Measurements from ENCODE around the gene GAS6.

GAS6 gene

DNA sequence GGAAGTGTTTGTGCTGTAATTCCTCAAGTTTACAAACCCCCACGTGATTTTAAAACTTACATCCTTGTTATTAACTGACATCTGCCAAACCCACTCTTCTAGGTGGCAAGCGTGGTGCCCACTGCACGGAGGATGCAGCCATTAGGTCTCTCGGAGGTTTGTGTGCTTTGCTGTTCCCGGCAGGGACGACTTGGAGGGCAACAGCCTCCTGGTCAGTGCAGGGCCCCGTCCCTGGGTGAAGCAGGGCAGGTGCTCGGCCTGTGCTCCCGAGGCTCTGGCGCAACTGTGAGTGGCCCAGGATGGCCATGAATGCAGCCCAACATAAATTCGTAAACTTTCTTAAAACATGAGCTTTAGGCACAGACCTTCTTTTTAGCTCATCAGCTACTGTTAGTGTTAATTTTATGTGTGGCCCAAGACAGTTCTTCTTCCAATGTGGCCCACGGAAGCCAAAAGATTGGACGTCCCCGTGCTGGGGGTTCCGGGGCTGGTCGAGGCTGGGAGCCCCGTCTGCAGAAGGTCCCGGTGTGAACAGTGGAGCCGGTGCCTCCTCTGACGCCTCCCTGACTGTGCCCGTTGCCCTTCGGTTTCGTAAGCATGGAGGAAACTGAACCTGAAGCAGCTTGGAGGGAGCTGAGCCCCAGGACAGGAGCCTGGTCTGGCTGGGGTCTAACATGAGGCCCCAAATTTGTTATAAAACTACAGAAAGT is 11.9 kb downstream of the GAS6 start:
- DNase-seq (ENCODE audit: low spot score): no peak

DNA sequence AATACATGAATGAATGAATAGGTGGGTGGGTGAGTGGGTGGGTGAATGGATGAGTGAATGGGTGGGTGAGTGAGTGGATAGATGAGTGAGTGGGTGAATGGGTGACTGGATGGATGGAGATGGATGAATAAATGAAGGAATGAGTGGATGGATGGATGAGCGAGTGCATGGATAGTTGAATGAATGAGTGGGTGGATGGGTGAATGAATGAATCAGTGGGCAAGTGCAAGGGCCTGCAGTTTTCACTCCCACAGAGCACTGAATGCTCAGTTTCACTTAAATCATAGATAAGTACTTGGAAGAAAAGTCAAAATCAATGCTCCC is 12.4 kb downstream of the GAS6 start:
- DNase-seq (ENCODE audit: low spot score): no peak

DNA sequence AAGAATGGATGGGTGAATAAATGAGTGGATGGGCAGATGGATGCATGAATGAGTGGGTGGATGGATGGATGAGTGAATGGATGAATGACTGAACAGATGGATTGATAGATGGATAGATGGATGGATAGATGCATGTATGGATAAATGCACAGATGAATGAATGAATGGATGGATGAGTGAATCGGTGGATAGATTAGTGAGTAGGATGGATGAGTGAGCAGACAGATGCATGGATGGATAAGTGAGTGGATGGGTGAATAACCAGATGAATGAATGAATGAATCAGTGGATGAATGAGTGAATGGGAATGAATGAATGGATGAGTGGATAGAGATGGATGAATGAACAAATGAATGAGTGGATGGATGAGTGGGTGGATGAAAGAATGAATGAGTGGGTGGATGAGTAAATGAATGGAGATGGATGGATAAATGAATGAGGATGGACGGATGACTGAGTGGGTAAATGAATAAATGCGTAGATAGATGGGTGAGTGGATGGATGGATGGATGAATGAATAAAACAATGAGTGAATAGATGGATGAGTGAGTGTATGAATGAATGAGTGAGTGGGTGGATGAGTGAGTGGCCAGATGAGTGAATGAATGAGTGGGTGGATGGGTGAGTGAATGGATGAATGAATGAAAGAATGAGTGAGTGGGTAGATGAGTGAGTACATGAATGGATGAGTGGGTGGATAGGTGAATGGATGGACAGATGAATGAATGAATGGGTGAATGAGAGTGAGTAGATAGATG is 13.0 kb downstream of the GAS6 start:
- no peak for DNase-seq (ENCODE audit: low spot score)

DNA sequence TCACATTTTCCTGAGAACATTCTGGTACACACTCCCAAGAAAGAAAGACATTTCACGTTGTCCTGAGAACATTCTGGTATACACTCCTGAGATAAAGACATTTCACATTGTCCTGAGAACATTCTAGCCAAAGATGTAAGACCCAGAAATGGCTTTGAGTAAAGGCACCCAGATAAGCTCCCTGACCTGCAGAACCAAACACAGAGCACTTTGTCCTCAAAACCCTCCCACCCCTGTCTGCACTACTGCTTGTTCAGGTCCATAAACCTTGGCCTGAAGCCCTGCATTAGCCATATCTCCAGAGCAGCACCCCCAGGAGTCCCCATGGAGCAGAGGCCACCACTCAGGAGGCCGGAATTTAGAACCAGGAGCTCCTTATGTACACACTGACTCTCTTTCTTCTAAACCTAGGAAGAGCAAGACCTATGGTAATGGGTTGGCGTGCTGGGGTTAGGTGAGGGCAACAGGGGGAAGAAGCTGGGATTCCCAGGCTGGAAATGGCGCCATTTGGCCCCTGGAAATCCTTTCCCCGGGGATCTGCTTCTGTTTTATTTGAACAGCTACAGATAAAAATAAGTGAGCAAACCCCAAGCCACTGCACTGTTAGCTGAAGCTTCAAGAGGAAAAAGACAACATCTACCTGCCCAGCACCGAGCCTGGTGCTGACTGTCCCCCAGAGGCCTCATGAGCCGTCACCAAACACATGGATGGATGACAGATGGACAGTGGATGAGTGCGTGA is 13.7 kb downstream of the GAS6 start:
- no peak for DNase-seq (ENCODE audit: low spot score)

DNA sequence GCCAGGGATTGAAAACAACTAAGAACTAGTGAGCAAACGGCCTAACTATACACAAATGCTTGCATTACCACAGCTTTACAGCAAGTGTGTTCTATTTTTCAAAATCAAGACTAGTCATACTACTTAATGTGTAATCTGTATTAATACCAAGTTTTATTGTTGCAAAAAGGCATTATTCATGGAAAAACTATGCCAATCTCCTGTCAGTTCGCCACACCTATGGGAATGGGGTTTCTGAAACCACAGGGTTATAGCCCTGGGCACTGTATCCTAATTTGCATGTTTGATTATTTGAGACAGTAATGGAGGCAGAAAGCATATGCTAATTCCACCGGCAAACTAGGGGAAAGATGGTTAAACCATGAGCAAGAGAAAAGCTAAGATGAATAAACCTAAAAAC is 14.3 kb downstream of the GAS6 start:
- DNase-seq (ENCODE audit: low spot score): no peak

DNA sequence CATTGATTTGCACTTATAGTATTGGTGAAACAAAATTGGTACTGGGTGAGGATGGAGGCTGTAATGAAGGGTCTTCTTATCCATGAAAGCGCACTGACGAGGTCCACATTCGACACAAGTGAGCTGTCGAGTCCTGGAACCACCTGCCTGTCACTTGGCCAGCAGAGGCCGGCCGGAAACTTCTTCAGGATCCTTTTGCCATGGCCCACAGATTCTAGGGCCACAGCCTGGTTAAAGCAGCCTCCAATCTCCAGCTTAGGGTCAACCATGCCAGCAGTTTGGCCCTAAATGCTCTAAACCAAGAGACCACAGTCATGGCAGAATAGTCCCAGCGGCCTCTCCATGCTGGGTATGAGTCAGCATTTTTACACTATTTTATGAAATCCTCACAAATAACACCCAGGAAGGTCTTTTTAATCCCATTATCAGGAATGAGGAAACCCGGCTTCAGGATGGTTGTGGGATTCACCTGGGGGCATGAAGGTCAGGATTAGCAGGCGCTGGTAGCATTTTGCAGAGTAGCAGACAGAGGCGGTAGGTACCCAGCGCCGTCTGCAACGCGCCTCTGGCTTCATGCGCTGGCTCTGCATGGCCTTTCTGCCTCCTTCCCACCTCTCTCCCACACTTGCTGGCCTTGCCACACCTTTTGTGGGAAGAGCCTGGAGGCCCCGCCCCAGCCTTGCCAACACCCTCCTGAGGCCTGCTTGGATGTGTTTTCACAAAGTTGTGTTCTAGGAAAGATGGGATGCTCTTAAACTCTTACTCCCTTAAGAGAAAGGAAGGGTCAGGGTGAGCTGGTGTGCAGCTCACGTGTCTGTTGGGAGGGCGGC is 15.2 kb downstream of the GAS6 start:
- no peak for DNase-seq (ENCODE audit: low spot score)

DNA sequence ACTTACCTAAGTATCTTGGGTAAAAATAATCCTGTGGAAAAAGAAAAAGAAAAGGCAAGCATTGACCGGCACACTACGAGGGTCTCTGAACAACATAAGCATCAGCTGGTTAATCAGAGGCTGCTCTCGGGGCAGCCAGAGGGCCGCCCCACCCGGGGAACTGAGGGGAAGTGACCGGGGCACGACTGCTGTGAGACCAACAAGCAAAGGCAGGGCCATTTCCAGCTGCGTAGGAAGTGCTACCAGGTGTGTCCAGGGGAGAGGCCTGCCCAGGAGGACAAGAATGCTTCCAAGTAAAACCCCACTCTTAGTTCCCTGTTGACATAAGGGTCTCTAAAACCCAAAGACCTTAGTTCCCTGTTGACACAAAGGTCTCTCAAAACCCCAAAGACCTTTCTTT is 15.9 kb downstream of the GAS6 start:
- no peak for DNase-seq (ENCODE audit: low spot score)

DNA sequence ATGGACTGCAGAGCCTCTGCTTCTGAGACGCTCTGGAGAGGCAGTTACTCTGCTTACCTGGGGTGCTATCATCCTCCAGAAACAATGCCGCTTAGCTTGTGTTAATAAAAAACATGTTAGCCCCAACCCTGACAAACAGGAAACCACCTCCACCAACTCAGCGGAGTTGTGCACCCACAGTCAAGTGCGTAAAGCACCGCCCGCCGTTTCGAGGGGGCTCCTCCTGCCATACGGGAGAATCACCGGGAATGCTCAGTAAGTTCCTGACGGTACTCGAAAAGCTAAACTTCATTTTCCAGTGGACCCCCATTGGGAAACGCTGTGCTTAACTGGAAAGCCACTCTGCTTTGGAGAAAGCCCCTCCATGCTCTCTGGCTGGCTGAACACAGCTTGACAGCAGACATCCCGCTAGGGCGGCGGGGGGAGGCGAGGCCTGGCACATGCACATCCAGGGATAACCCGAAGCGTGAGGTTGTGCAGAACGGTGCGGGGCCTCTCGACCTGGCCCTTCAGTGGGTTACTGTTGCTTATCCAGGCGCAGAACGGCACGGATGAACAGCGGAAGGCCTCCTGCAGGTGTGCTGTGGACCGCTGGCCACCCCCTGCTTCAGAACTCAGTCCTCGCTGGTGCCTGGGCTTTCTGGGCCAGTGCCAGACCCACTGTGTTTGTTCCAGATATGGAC is 17.1 kb downstream of the GAS6 start:
- no peak for DNase-seq (ENCODE audit: low spot score)

DNA sequence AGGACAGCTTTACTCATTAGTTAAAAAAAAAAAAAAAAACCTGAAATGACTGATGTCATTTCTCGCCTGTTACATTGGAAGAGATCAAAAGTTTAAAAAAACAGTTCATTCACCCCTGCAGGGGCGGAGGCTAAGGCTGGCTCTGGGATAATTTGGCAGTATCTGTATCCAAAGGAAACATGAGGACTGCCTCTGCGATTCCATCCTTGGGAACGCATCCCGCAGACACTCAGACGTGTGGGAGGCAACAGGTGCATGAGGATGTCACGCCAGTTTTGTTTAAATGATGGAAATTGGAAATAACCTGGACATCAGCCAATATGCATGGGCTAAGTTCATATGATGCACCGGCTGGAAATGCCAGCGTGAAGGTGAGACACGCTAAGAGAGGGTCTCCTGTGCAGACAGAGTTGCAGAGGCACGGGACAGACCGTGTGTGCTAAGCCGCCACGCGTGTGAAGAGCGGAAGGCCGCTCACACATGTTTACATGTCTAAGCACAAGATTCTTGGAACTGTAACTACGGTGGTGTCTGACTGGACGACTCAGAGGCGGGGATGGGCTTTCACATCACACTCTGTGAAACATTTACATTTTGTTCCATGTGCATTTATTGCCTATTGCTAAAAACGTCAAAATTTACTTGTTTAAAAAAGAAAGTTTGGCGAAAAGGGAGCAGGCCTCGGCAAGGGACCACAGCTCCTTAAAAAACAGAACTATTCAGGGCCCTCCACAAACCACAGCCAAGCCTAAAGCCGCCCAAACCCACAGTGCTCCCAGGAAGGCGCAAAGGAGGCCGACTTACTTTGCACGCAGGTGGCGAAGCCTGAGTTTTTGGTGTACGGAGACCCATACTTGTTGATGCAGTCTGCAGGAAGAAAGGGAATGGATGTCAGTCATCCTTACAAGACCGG is 17.9 kb downstream of the GAS6 start:
- no peak for DNase-seq (ENCODE audit: low spot score)

DNA sequence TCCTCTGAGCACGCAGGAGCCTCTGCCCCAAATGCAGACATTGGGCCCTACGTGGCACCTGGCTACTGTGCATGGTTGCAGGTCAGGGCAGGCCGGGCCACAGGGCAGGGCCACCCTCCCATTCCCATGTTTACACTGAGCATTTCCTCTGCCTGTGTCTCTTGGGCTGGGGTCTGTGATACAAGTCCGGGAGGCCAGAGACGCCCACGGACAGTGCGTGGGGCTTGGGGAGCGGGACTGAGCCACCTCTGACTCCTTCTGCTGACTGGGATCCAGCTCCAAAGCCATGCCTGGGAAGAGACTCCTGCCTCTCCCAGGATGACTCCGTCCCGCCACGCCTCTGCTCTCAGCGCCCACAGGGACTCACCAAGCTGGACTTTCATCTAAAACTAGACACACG is 18.8 kb downstream of the GAS6 start:
- DNase-seq (ENCODE audit: low spot score): no peak

DNA sequence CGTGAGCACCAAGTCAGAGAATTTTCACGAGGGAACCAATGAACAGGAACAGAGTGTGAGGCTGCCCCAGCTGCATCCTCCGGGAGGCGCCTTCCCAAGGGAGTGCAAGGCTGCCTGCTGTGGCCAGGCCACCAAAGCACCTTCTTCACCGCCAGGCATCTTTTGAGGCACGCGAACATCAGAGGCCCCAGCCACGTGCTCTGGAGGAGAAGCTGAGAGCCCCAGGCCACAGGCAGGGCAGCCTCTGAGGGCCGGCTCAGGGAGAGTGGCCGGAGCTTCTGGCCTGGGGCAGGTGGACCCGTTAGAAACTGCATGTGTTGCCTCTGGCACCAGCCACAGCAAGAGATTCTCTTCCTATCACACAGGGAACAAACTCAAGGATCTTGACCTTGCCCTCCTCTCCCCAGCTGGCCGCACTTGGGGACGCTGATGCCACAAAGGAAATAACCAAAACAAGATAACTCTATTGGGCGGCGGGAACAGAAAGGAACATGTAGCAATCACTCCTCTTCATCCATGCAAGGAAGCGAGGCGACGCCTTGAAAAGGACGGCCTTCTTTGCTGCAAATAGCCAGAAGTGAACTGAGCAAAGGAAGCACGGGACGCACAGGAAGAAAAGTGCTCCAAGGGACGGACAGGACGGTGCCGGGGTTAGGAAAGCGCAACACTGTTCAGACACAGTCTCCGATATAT is 19.9 kb downstream of the GAS6 start:
- DNase-seq (ENCODE audit: low spot score): no peak

DNA sequence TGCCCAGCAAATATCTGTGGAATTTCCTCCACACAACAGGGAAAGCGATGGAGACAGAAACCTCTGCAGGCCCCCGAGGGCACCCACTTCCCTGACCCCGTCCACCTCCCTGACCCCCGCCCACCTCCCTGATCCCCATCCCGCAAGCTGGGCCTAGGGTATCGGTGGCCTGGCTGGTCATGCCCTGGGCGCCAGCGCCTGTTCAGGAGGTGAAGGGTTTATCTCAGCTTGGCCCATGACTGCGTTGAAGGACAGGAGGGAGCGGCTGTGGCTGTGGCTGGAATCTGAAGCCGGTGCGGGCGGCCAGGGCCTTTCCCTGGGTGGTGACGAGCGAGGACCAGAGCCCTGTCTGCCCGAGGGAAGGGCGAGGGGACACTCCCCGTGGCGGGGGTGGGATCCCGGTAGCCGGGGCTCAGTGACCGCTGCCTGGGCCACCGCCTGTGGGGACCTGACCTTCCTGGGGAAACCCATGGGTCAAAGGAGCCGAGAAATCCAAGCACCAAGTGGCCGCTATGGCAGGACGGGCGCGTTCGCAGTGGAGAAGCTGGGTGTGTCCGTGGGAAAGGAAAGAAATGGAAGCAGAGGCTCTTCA is 20.7 kb downstream of the GAS6 start:
- no peak for DNase-seq (ENCODE audit: low spot score)

DNA sequence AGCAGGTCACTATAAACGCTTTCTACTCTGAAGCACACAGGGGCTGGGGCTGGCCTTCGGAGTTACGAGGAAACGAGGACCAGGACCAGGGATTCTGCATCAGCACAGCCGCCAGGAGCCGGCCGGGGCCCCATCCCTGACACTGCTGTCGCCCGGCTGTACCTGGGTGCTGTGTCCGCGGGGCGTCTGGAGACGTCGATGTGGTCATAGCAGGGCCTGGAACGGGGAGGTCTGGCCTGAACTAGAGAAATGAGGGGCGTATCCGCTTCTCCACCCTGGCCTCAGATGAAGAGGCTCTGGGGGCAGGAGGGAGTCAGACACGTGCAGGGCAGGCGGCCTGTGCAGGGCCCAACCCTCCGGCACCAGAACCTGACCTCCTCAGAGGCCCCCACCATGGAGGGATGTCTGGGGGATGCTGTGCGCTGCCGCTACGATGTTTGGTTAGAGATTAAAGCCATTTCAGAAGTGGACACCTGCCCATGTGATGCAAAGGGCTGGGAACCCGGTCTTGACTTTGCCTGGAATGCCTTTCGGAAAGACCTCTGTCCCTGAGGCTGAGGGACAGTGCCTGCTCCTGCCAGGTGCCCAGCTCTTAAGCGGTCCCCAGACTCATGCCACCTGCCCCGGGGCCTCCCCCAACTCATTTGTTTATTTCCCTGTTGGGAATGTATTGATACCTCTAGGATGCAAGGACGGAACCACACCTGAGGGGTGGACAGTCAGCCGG is 21.4 kb downstream of the GAS6 start:
- no peak for DNase-seq (ENCODE audit: low spot score)

DNA sequence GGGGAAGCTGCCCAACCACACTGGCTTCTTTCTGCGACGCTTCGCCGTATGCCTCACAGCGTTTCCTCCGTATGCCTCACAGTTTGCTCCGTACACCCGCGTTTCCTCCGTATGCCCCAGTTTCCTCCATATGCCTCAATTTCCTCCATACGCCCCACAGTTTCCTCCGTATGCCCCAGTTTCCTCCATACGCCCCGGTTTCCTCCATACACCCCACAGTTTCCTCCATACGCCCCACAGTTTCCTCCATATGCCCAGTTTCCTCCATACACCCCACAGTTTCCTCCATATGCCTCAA is 22.6 kb downstream of the GAS6 start:
- no peak for DNase-seq (ENCODE audit: low spot score)

DNA sequence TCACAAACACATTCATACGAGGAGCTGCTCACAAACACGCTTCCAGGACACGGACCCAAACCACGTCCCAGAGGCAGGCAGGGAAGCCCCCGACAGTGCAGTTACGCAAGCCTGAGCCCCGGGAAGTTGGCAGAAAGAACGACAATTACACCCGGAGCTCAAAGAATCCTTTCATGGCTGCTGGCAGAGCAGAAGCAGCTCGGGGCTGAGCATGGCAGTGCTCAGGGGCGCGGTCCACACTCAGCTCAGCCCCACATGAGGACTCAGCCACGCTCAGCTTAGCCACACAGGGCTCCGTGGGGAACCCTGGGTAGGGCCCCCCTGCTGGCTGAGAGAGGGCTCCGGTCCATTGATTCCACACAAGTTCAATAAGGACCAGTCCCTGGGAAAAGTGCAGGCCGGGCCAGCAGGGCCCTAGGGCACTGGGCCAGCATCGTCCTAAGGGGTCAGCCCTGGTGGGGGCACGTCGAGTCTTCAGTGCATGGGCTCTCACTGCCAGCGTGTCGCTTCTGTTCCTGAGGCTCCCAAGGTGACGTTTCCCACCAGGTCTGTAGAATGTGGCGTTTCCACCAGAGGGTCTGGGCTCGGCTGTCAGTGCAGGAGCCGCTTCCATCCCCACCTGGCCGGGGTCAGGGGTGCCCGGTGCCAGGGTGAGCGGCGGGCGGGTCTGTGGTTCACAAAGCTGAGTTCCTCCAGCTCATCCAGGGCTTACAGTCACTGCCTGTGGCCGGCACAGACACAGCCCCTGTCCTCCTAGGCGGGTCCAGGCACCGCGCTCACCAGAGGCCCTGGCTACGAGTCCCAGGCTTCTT is 23.1 kb downstream of the GAS6 start:
- no peak for DNase-seq (ENCODE audit: low spot score)

DNA sequence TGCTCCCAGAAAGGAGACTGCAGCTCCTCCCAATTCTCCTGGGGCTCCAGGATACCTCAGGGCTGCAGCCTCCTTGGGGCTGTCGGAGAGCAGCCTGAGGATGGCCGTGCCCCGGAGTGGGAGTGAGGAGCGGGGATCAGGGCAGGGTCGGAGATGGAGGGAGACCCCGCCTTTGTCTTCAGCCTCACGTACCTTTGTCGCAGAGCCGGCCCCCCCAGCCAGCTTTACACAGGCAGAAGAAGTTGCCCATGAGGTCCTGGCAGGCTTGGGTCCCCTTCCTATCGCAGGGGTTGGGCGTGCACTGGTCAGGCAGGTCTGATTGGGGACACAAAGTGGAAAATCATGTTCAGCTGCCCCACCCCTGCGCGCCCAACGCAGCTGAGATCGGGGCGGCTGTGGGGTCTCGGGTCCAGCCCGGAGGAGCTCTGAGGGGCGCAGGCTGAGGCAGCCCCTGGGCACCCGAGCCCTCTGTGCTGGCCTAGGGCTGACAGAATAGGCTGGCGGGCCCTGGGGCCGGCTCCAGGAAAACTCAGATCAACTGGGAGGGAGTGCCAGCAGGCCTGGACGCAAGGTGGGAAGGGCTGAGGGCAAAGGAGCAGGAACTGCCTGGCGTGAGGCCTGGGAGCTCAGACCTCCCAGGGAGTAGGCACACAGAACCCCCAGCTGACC is 24.2 kb downstream of the GAS6 start:
- no peak for DNase-seq (ENCODE audit: low spot score)

DNA sequence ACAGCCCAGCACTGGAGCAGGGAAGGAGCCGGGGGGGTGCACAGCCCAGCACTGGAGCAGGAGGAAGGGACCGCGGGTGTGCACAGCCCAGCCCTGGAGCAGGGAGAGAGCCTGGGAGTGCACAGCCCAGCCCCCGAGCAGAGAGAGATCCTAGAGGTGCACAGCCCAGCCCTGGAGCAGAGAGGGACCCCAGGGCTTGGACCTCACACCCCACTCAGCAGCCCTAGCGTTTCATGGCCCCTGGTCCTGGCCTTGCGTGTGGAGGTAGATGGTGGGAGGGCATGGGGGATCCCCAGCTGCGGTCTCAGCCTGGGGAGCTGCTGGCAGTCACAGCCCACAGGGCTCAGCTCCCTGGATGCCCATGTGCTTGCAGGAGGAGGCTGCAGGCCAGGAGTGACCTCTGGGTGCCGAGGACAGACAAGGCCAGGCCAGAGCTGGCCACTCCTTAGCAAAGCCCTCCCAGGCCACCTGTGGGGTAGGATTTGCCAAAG is 25.1 kb downstream of the GAS6 start:
- no peak for DNase-seq (ENCODE audit: low spot score)

Data from activated CD4-positive, alpha-beta T cell treated with anti-CD3 and anti-CD28 coated beads, Interleukin-2, Interleukin-4, amounts not matched to agents 100 ng/mL and 50 ng/mL, durations not matched to agents 16 hours and 8 hours (primary cell).